Mammary epithelial cell (primary cell): ENCODE data around the gene CCDC171.

ENCODE experiments used
- EZH2 ChIP-seq: IDR thresholded peaks from 2 replicates; pipeline ENCODE4 v1.6.1; 2012; ENCODE audit warnings: low read length, inconsistent platforms, borderline replicate concordance
- TF ChIP-seq, protein P1 (sequence below), 2 donors: IDR thresholded peaks in 1 of 2; conservative IDR thresholded peaks in 1 of 2; 2 replicates each; pipeline ENCODE4 v1.5.1; 2011 to 2012; ENCODE audit warnings: inconsistent platforms in 2 of 2, low read length in 2 of 2, mild to moderate bottlenecking in 2 of 2, control low read depth in 1 of 2, low read depth in 1 of 2; ENCODE audit not compliant: insufficient read depth in 1 of 2; ENCODE audit errors: extremely low read depth in 1 of 2

DNA sequence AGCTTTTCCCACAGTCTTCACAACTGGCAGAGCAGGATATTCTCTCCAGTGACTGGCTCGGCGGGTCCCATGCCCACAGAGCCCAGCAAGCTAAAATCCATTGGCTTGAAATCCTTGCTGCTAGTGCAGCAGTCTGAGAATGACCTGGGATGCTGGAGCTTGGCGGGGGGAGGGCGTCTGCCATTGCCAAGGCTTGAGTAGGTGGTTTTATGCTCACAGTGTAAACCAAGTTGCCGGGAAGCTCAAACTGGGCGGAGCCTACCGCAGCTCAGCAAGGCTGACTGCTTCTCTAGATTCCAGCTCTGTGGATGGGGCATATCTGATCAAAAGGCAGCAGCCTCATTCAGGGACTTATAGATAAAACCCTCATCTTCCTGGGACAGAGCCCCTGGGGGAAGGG lies 194.1 kb downstream of the CCDC171 start:
- TF ChIP-seq, protein P1, sequence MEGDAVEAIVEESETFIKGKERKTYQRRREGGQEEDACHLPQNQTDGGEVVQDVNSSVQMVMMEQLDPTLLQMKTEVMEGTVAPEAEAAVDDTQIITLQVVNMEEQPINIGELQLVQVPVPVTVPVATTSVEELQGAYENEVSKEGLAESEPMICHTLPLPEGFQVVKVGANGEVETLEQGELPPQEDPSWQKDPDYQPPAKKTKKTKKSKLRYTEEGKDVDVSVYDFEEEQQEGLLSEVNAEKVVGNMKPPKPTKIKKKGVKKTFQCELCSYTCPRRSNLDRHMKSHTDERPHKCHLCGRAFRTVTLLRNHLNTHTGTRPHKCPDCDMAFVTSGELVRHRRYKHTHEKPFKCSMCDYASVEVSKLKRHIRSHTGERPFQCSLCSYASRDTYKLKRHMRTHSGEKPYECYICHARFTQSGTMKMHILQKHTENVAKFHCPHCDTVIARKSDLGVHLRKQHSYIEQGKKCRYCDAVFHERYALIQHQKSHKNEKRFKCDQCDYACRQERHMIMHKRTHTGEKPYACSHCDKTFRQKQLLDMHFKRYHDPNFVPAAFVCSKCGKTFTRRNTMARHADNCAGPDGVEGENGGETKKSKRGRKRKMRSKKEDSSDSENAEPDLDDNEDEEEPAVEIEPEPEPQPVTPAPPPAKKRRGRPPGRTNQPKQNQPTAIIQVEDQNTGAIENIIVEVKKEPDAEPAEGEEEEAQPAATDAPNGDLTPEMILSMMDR (conservative IDR thresholded peaks at IDR 0.05 in 1 of 2, IDR thresholded peaks at IDR 0.05 in 1 of 2; ENCODE audit: extremely low read depth in 1 of 2, insufficient read depth in 1 of 2, low read depth in 1 of 2, low read length in 2 of 2): no peak
- no peak for TF ChIP-seq EZH2
